Measurements from ENCODE around the gene COL19A1.
"Not testable (repeated sequence)": the region's sequence is repeated elsewhere in the genome, so short reads cannot be mapped to it uniquely, and the experiment has no call there.

Gene COL19A1

GRCh38 chr6:69973763-69974162 is 107.4 kb downstream of the COL19A1 start:
- no peak for DNase-seq

GRCh38 chr6:69974193-69974592 is 107.8 kb downstream of the COL19A1 start:
- DNase-seq, result no peak

- no peak for DNase-seq
Measured at GRCh38 chr6:69976591-69977090, 110.3 kb downstream of the COL19A1 start.

- no peak for DNase-seq
Measured at GRCh38 chr6:69980624-69981023, 114.3 kb downstream of the COL19A1 start.

GRCh38 chr6:69984506-69984905 is 118.2 kb downstream of the COL19A1 start:
- DNase-seq, result no peak

- no peak for DNase-seq
Measured at GRCh38 chr6:69985180-69985579, 118.8 kb downstream of the COL19A1 start.

GRCh38 chr6:69987550-69987949 is 121.2 kb downstream of the COL19A1 start:
- no peak for DNase-seq

GRCh38 chr6:69988458-69989126 is 122.2 kb downstream of the COL19A1 start:
- no peak for DNase-seq

- DNase-seq, result peak; percentile 11
Measured at GRCh38 chr6:69994251-69994650, 127.9 kb downstream of the COL19A1 start.

GRCh38 chr6:70008189-70008588 is 141.8 kb downstream of the COL19A1 start:
- DNase-seq, result no peak

GRCh38 chr6:70010339-70010738 is 144.0 kb downstream of the COL19A1 start:
- DNase-seq, result not testable (repeated sequence)

- DNase-seq, result not testable (repeated sequence)
Measured at GRCh38 chr6:70023201-70023600, 156.8 kb downstream of the COL19A1 start.

- no peak for DNase-seq
Measured at GRCh38 chr6:70028246-70028645, 161.9 kb downstream of the COL19A1 start.

- DNase-seq, result no peak
Measured at GRCh38 chr6:70028926-70029325, 162.6 kb downstream of the COL19A1 start.

- no peak for DNase-seq
Measured at GRCh38 chr6:70033781-70034180, 167.4 kb downstream of the COL19A1 start.

GRCh38 chr6:70037445-70037844 is 171.1 kb downstream of the COL19A1 start:
- no peak for DNase-seq

- DNase-seq, result no peak
Measured at GRCh38 chr6:70040766-70041165, 174.4 kb downstream of the COL19A1 start.

GRCh38 chr6:70041411-70041810 is 175.1 kb downstream of the COL19A1 start:
- no peak for DNase-seq

- DNase-seq, result no peak
Measured at GRCh38 chr6:70045413-70045812, 179.1 kb downstream of the COL19A1 start.

- DNase-seq, result no peak
Measured at GRCh38 chr6:70051197-70052124, 185.1 kb downstream of the COL19A1 start.

GRCh38 chr6:70059039-70059719 is 192.8 kb downstream of the COL19A1 start:
- no peak for DNase-seq

GRCh38 chr6:70060680-70061079 is 194.3 kb downstream of the COL19A1 start:
- DNase-seq, result no peak

GRCh38 chr6:70061546-70061945 is 195.2 kb downstream of the COL19A1 start:
- no peak for DNase-seq

All from fibroblast of skin of right biceps (primary cell).